Spleen (tissue), 11 donors: Measurements from ENCODE around the gene POU3F2. TPM values are rescaled to one million over a fixed set of nuclear protein-coding genes. Genes with fewer than 3 reads are reported as not detected.

Experiments
- DNase-seq: peaks from one replicate; pipeline ENCODE4 v3.0.0-alpha.2; 2020
- H3K27ac ChIP-seq, 8 donors: fragments of 200-600 bp; sonication (generic) in 7 of 8; 1 replicate in 4 of 8; 2 replicates in 4 of 8; pipeline versions ENCODE4 v1.5.0 to v1.8.0; 2016 to 2021; ENCODE audit warnings: inconsistent platforms in 4 of 8, mild to moderate bottlenecking in 4 of 8, moderate library complexity in 1 of 8
- H3K27me3 ChIP-seq, 7 donors: fragments of 200-600 bp; sonication (generic) in 6 of 7; replicated peaks in 1 of 7; 1 replicate in 4 of 7; 2 replicates in 3 of 7; pipeline versions ENCODE4 v1.5.0 to v1.8.0; 2016 to 2021; ENCODE audit warnings: inconsistent platforms in 3 of 7, mild to moderate bottlenecking in 1 of 7
- H3K36me3 ChIP-seq, 6 donors: fragments of 200-600 bp; sonication (generic) in 5 of 6; 1 replicate in 4 of 6; 2 replicates in 2 of 6; pipeline versions ENCODE4 v1.5.0 to v1.8.0; 2016 to 2021; ENCODE audit warnings: inconsistent platforms in 2 of 6
- H3K4me1 ChIP-seq, 6 donors: fragments of 200-600 bp; sonication (generic) in 5 of 6; 1 replicate in 3 of 6; 2 replicates in 3 of 6; pipeline versions ENCODE4 v1.5.0 to v1.8.0; 2016 to 2021; ENCODE audit warnings: inconsistent platforms in 3 of 6
- H3K4me3 ChIP-seq, 8 donors: fragments of 200-600 bp; sonication (generic) in 7 of 8; 1 replicate in 4 of 8; 2 replicates in 4 of 8; pipeline versions ENCODE4 v1.5.0 to v1.8.0; 2016 to 2021; ENCODE audit warnings: inconsistent platforms in 4 of 8, mild to moderate bottlenecking in 4 of 8, moderate library complexity in 2 of 8
- H3K9me3 ChIP-seq, 8 donors: fragments of 200-600 bp; sonication (generic) in 7 of 8; 1 replicate in 4 of 8; 2 replicates in 4 of 8; pipeline versions ENCODE4 v1.5.0 to v1.8.0; 2016 to 2021; ENCODE audit warnings: inconsistent platforms in 4 of 8
- POLR2A ChIP-seq, 3 donors: fragments of 450-650 bp; IDR thresholded peaks; one replicate each; pipeline ENCODE4 v1.5.1; 2017; ENCODE audit warnings: antibody characterized with exemption in 3 of 3, mild to moderate bottlenecking in 1 of 3
- POLR2AphosphoS5 ChIP-seq, 3 donors: sonication (generic); formaldehyde crosslinking; IDR thresholded peaks; one replicate each; pipeline ENCODE4 v1.5.1; 2017; ENCODE audit warnings: antibody characterized with exemption in 3 of 3
- WGBS, 5 donors: extraction: QIAGEN DNeasy Blood & Tissue Kit in 3 of 5; methylation state at CpG; one replicate each; pipeline versions ENCODE4 v1.1.5 to v1.1.7; 2013 to 2018; 5-methylcytosine and 5-hydroxymethylcytosine counted together
- intact Hi-C: fragments of 100-400 bp; cut with DNase I; formaldehyde crosslinking; loops from one replicate; pipeline ENCODE4 v1.15.0; 2023; ENCODE audit warnings: low total_unique reads
- polyA plus RNA-seq, 3 donors: library from polyadenylated mRNA; stranded (reverse); fragments of 200-250 nt; gene quantifications; one replicate each; pipeline ENCODE4 v1.2.1, GENCODE V29; 2013
- total RNA-seq, 7 donors: library from RNA; depleted of rRNA in 3 of 7; stranded (reverse); fragments of >200 nt in 3 of 7; fragmentation: NEBNext Ultra II Directional in 4 of 7; extraction: Animal tissue kit (Norgen Biotek cat#: 25700) in 4 of 7; gene quantifications; one replicate each; pipeline versions ENCODE4 v1.1.0 to v1.2.1, GENCODE V29; 2016 to 2021
- TF ChIP-seq, protein P1 (sequence below), 11 experiments: fragments of 200-600 bp in 7 of 11; fragments of 450-650 bp in 4 of 11; sonication (generic) in 4 of 11; IDR thresholded peaks in 8 of 11; conservative IDR thresholded peaks in 3 of 11; 1 replicate in 7 of 11; 2 replicates in 4 of 11; pipeline versions ENCODE4 v1.4.0 to v1.8.0; 2016 to 2021; ENCODE audit warnings: antibody characterized with exemption in 11 of 11, inconsistent platforms in 4 of 11, mild to moderate bottlenecking in 1 of 11
- donor health status: healthy with polysubstance abuse.
- donor health status: DM: no; HTN: no; CAD: no; lungs with moderate emphysema.
- donor health status: DM: no; HTN: no; CAD: no.
- donor health status: Bipolar disorder and iron deficiency.
- donor health status: healthy.
- donor health status: DM: no; HTN: no; CAD: no.
- donor health status: DM: yes; HTN: yes; CAD: no.

Gene POU3F2
- total and polyA plus RNA-seq, 10 donors, result 0.06 TPM; not detected in 9

DNA sequence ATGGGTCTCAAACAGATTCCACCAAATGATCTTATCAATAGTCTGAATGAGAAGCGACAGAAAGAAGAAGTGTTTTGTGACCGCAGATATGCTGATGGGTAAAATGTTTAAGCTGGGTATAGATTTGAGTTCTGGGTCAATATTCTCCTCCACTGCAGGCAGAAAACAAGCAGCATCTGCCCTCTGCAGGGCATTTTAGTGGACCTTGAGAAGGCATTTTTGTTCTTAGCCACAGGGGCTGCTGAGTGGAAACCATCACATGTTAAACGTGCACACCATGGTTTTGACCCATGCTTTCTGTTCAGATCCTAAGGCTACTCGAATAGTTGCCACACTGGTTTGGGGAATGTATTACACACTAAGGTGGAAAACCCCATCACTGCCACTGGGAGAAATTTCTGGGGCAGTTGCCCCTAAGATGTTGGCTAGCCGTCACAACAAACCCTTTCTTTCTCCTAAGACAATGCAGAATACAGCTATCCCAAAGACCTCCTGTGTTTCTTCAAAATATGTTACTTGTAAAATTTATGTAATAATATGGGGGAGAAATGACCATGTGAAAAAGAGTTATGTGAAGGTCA is 5.5 kb downstream of the POU3F2 start:
- Histone ChIP-seq H3K27ac (no peak overlapping the region), H3K27me3 (peaks cover 27 to 100% (median 99%) of the 10 kb centered on the region in 7 donors), H3K4me3 (no peak overlapping the region), H3K4me1 (peaks cover 11 to 51% (median 33%) of the 10 kb centered on the region in 6 donors), H3K36me3 (no peaks in the 10 kb centered on the region), H3K9me3 (no peaks in the 10 kb centered on the region)
- intact Hi-C loops, result no loop called here
- 19 to 30% (median 20%) methylated on average over 5 of the region's 5 CpGs for WGBS, 5 donors
- no peak for DNase-seq
- TF ChIP-seq POLR2A (IDR thresholded peaks at IDR 0.05), result no peak
- TF ChIP-seq, protein P1, sequence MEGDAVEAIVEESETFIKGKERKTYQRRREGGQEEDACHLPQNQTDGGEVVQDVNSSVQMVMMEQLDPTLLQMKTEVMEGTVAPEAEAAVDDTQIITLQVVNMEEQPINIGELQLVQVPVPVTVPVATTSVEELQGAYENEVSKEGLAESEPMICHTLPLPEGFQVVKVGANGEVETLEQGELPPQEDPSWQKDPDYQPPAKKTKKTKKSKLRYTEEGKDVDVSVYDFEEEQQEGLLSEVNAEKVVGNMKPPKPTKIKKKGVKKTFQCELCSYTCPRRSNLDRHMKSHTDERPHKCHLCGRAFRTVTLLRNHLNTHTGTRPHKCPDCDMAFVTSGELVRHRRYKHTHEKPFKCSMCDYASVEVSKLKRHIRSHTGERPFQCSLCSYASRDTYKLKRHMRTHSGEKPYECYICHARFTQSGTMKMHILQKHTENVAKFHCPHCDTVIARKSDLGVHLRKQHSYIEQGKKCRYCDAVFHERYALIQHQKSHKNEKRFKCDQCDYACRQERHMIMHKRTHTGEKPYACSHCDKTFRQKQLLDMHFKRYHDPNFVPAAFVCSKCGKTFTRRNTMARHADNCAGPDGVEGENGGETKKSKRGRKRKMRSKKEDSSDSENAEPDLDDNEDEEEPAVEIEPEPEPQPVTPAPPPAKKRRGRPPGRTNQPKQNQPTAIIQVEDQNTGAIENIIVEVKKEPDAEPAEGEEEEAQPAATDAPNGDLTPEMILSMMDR (IDR thresholded peaks at IDR 0.05 in 8 of 11, conservative IDR thresholded peaks at IDR 0.05 in 3 of 11), result no peak
- TF ChIP-seq POLR2AphosphoS5 (IDR thresholded peaks at IDR 0.05), result no peak

DNA sequence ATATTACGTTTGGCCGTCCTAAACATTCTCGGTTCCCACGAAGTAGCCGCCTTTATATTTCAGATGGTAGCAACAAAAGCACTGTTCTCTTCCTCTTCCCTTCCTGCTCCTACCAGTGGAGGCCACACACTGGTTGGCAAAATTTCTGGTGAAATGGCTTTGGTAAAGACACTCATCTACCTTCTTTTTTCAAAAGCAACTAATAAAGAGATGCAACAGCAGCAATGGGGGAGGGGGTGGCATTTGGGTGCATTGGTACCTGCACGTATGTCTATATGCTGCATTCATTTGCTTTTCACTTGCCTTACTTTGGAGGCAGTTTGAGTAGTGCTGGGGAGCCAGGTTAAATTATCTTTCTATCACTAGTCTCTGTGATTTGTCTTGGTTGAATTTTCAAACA is 6.0 kb downstream of the POU3F2 start:
- no peak for DNase-seq
- TF ChIP-seq, protein P1 (IDR thresholded peaks at IDR 0.05 in 8 of 11, conservative IDR thresholded peaks at IDR 0.05 in 3 of 11), result no peak
- TF ChIP-seq POLR2AphosphoS5 (IDR thresholded peaks at IDR 0.05) (no peak), POLR2A (IDR thresholded peaks at IDR 0.05) (no peak)
- Histone ChIP-seq H3K27me3 (peaks cover 24 to 100% (median 100%) of the 10 kb centered on the region in 7 donors), H3K4me3 (no peak overlapping the region), H3K27ac (no peak overlapping the region), H3K36me3 (no peaks in the 10 kb centered on the region), H3K4me1 (peaks cover 11 to 51% (median 34%) of the 10 kb centered on the region in 6 donors), H3K9me3 (no peaks in the 10 kb centered on the region)
- WGBS, 5 donors, result 36 to 45% (median 39%) methylated on average over 6 of the region's 6 CpGs
- intact Hi-C loops, result no loop called here

DNA sequence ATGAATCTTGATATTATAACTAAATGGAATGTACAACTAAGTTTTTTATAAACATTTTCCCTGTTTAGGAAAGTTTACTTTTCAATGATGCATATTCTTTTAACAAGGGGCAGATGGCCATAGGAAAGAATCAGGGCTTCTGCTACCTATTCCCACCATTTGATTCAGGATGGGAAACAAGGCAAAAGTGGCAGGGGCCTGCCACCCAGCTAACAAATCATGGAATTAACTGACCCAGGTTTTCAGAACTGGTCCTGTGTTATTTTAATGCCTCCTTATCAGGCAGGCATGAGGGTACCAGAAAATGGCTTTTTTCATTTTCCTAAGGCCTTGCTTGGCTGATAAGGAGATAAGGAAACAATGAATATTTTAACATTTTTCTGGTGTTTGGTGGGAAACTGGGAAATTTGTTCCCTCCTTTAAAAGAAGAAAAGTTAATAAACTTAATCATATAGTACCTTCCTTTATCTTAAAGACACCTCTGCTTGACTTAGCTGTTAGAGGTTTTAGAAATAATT is 6.7 kb downstream of the POU3F2 start:
- Histone ChIP-seq H3K27ac (no peak overlapping the region), H3K9me3 (no peaks in the 10 kb centered on the region), H3K27me3 (peaks cover 20 to 100% (median 100%) of the 10 kb centered on the region in 7 donors), H3K36me3 (no peaks in the 10 kb centered on the region), H3K4me3 (no peak overlapping the region), H3K4me1 (peaks cover 7 to 51% (median 33%) of the 10 kb centered on the region in 6 donors)
- intact Hi-C loops, result no loop called here
- DNase-seq, result no peak
- TF ChIP-seq POLR2AphosphoS5 (IDR thresholded peaks at IDR 0.05) (no peak), POLR2A (IDR thresholded peaks at IDR 0.05) (no peak)
- TF ChIP-seq, protein P1 (IDR thresholded peaks at IDR 0.05 in 8 of 11, conservative IDR thresholded peaks at IDR 0.05 in 3 of 11), result no peak

DNA sequence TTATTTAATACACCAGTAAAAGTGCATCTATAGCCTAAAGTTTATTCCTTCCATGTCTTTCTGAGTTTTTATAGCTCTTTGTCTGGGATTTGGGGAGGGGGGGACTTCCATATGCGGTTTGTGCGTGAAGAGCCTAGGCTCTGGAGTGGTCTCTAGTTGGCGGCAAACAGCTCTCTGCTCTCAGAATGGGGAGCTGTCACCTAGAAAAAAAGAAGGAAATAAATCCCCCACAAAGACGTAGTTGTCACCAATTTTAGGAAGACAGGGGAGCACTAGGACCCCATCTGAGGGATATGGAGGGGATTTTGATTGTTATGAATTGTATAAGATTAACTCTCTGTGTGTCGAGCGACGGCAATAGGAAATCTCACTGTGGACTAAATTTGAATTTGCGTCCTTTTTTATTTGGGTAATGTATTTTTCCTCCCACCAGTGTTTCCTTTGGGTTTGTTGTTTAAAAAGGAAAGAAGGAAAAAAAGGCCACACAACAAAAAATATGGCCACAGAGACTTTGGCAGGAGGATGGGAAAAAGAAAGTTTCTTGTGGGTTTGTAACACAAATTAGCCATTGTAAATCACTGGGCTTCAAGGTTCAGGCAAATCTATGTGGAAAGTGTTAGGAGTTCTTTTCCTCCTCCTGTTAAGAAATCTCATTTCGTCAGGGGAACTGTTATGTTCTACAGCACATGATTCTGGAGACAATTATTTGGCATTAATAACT is 7.4 kb downstream of the POU3F2 start:
- TF ChIP-seq, protein P1 (IDR thresholded peaks at IDR 0.05 in 8 of 11, conservative IDR thresholded peaks at IDR 0.05 in 3 of 11), result no peak
- TF ChIP-seq POLR2AphosphoS5 (IDR thresholded peaks at IDR 0.05), result no peak
- intact Hi-C loops, result no loop called here
- 15 to 21% (median 18%) methylated on average over 9 of the region's 9 CpGs for WGBS, 5 donors

More for the DNA sequence above, 7.4 kb downstream of the POU3F2 start:
- Histone ChIP-seq H3K27me3 (peaks cover 20 to 100% (median 100%) of the 10 kb centered on the region in 7 donors), H3K36me3 (no peaks in the 10 kb centered on the region), H3K9me3 (no peaks in the 10 kb centered on the region), H3K4me1 (peaks cover 6 to 44% (median 32%) of the 10 kb centered on the region in 6 donors), H3K4me3 (no peak overlapping the region), H3K27ac (no peak overlapping the region)
- no peak for DNase-seq
